Right atrium auricular region (tissue), 2 donors: ENCODE measurements around the gene EFCAB12. TPM values are rescaled to one million over a fixed set of nuclear protein-coding genes. Genes with fewer than 3 reads are reported as not detected.
"Not testable (repeated sequence)": the region's sequence is repeated elsewhere in the genome, so short reads cannot be mapped to it uniquely, and the experiment has no call there.

ENCODE experiments used
- DNase-seq: peaks from one replicate; pipeline ENCODE4 v3.0.0-alpha.2; 2019; ENCODE audit warnings: low spot score
- H3K27ac ChIP-seq, 2 donors: fragments of 200-600 bp; sonication (generic); 1 replicate in 1 of 2; 2 replicates in 1 of 2; pipeline ENCODE4 v1.5.1; 2016 to 2019
- H3K27me3 ChIP-seq, 2 donors: fragments of 200-600 bp; sonication (generic); one replicate each; pipeline versions ENCODE4 v1.5.1 to v1.6.0; 2017 to 2019
- H3K36me3 ChIP-seq: fragments of 200-600 bp; sonication (generic); one replicate; pipeline ENCODE4 v1.5.1; 2016
- H3K4me1 ChIP-seq, 2 donors: fragments of 200-600 bp; sonication (generic); one replicate each; pipeline versions ENCODE4 v1.5.1 to v1.6.0; 2017 to 2019
- H3K4me3 ChIP-seq, 2 donors: fragments of 200-600 bp; sonication (generic); 1 replicate in 1 of 2; 2 replicates in 1 of 2; pipeline ENCODE4 v1.5.1; 2017 to 2019; ENCODE audit warnings: mild to moderate bottlenecking in 1 of 2, moderate library complexity in 1 of 2
- H3K9me3 ChIP-seq, 2 donors: fragments of 200-600 bp; sonication (generic); one replicate each; pipeline ENCODE4 v1.5.1; 2019
- CTCF ChIP-seq, 2 donors: fragments of 200-600 bp; sonication (generic); IDR thresholded peaks; one replicate each; pipeline ENCODE4 v1.5.1; 2019; ENCODE audit warnings: antibody characterized with exemption in 2 of 2
- total RNA-seq, 2 donors: library from RNA; depleted of rRNA; stranded (reverse); fragments of >200 nt; gene quantifications; one replicate each; pipeline ENCODE4 v1.1.0, GENCODE V29; 2016

The EFCAB12 gene
- total RNA-seq, 2 donors from 2014 or later: 0.28 TPM; not detected in 1

GRCh38 chr3:129399145-129399894, 29.1 kb downstream of the EFCAB12 start:
- H3K27me3 ChIP-seq: no peaks in the 10 kb centered on the region
- H3K4me3 ChIP-seq: peak overlapping the region; percentile 76 to 95
- peaks cover 0 to 35% of the 10 kb centered on the region in 2 donors for H3K4me1 ChIP-seq
- peak; percentile 57 to 82 for TF ChIP-seq CTCF (IDR thresholded peaks at IDR 0.05)
- peak; percentile 88 for DNase-seq
- H3K9me3 ChIP-seq: no peaks in the 10 kb centered on the region
- H3K27ac ChIP-seq: peak overlapping the region; percentile 91 to 93
- H3K36me3 ChIP-seq: no peaks in the 10 kb centered on the region

- Histone ChIP-seq H3K27me3 (no peaks in the 10 kb centered on the region), H3K36me3 (peaks cover under 1% of the 10 kb centered on the region), H3K27ac (peak overlapping the region; percentile 91 to 93), H3K4me1 (peaks cover 0 to 35% of the 10 kb centered on the region in 2 donors), H3K4me3 (peak overlapping the region; percentile 76 to 95), H3K9me3 (no peaks in the 10 kb centered on the region)
- no peak for TF ChIP-seq CTCF (IDR thresholded peaks at IDR 0.05)
- DNase-seq: no peak
These were observed 29.7 kb downstream of the EFCAB12 start for GRCh38 chr3:129398803-129399144.

GRCh38 chr3:129393760-129394564, 34.5 kb downstream of the EFCAB12 start:
- DNase-seq, H3K27ac ChIP-seq, H3K27me3 ChIP-seq, H3K4me3 ChIP-seq, H3K9me3 ChIP-seq: not testable (repeated sequence)
- H3K4me1 ChIP-seq: peaks cover 0 to 48% of the 10 kb centered on the region in 2 donors
- H3K36me3 ChIP-seq: peaks cover 34% of the 10 kb centered on the region

GRCh38 chr3:129393271-129393670, 35.2 kb downstream of the EFCAB12 start:
- no peak overlapping the region for H3K27ac ChIP-seq
- TF ChIP-seq CTCF (IDR thresholded peaks at IDR 0.05): no peak
- peaks cover 34% of the 10 kb centered on the region for H3K36me3 ChIP-seq
- no peak overlapping the region for H3K4me3 ChIP-seq
- H3K4me1 ChIP-seq: peaks cover 0 to 42% of the 10 kb centered on the region in 2 donors
- H3K27me3 ChIP-seq: no peaks in the 10 kb centered on the region
- H3K9me3 ChIP-seq: no peaks in the 10 kb centered on the region
- DNase-seq: no peak

GRCh38 chr3:129392106-129392887, 36.1 kb downstream of the EFCAB12 start:
- not testable (repeated sequence) for H3K9me3 ChIP-seq, H3K27ac ChIP-seq, H3K27me3 ChIP-seq, H3K4me3 ChIP-seq, DNase-seq
- peaks cover 0 to 34% of the 10 kb centered on the region in 2 donors for H3K4me1 ChIP-seq
- H3K36me3 ChIP-seq: peaks cover 38% of the 10 kb centered on the region

GRCh38 chr3:129391583-129391982, 36.9 kb downstream of the EFCAB12 start:
- peaks cover 42% of the 10 kb centered on the region for H3K36me3 ChIP-seq
- H3K27me3 ChIP-seq, DNase-seq, H3K9me3 ChIP-seq, H3K27ac ChIP-seq, H3K4me3 ChIP-seq: not testable (repeated sequence)
- peaks cover 0 to 28% of the 10 kb centered on the region in 2 donors for H3K4me1 ChIP-seq

GRCh38 chr3:129389572-129389937, 38.9 kb downstream of the EFCAB12 start:
- peaks cover 42% of the 10 kb centered on the region for H3K36me3 ChIP-seq
- TF ChIP-seq CTCF (IDR thresholded peaks at IDR 0.05): no peak
- no peaks in the 10 kb centered on the region for H3K9me3 ChIP-seq
- peak overlapping the region; percentile 39 to 58 for H3K27ac ChIP-seq
- no peak for DNase-seq
- H3K4me1 ChIP-seq: peaks cover 0 to 14% of the 10 kb centered on the region in 2 donors
- no peaks in the 10 kb centered on the region for H3K27me3 ChIP-seq
- no peak overlapping the region for H3K4me3 ChIP-seq

GRCh38 chr3:129388791-129389571, 39.5 kb downstream of the EFCAB12 start:
- H3K4me1 ChIP-seq: peaks cover 0 to 14% of the 10 kb centered on the region in 2 donors
- H3K9me3 ChIP-seq, DNase-seq, H3K4me3 ChIP-seq, H3K27me3 ChIP-seq: not testable (repeated sequence)
- H3K36me3 ChIP-seq: peaks cover 42% of the 10 kb centered on the region
- peak overlapping the region; percentile 39 to 58 for H3K27ac ChIP-seq
